ENCODE measurements around the gene DVL3. TPM values are rescaled to one million over a fixed set of nuclear protein-coding genes. Genes with fewer than 3 reads are reported as not detected.
"Not testable (repeated sequence)": the region's sequence is repeated elsewhere in the genome, so short reads cannot be mapped to it uniquely, and the experiment has no call there.

Gene DVL3
- total RNA-seq, 2 donors from 2014 or later, result 50.5 to 102 TPM

DNA sequence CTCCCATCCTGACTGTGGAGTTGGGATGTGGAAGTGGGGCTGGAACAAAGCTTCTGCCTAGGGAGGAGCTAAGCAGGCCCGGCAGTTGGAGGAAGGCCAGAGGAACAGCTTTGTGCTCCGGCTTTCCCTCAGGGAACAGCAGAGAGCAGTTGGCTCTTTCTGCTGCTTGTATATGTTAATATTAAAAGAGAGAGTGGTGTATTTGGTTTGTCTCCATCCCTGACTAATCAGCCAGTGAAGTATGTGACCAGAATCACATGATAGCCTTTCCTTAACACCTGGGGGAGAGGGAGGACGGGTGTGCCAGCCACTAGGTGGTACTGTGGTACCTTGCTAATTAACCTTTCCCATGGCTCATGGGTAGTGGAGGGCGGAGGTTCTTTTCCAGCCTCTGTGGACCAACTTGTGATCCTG is 10.1 kb upstream of the DVL3 start:
- ATAC-seq (ENCODE audit: insufficient number of reproducible peaks, low FRiP score, low read depth) (no peak), DNase-seq (ENCODE audit: low spot score) (no peak)
- Histone ChIP-seq H3K36me3 (peaks cover 57% of the 10 kb centered on the region), H3K27me3 (replicated peaks; ENCODE audit: insufficient read depth) (no peaks in the 10 kb centered on the region), H3K4me1 (ENCODE audit: control insufficient read depth in 1 of 2, low read depth in 2 of 2) (no peaks in the 10 kb centered on the region), H3K9me3 (no peaks in the 10 kb centered on the region), H3K27ac (no peak overlapping the region), H3K4me3 (no peak overlapping the region)
- no peak for TF ChIP-seq CTCF (IDR thresholded peaks at IDR 0.05)

- no peaks in the 10 kb centered on the region for H3K4me1 ChIP-seq (ENCODE audit: control insufficient read depth in 1 of 2, low read depth in 2 of 2)
- no peak for TF ChIP-seq CTCF (IDR thresholded peaks at IDR 0.05)
- no peak overlapping the region for H3K4me3 ChIP-seq
- no peaks in the 10 kb centered on the region for H3K27me3 ChIP-seq (replicated peaks; ENCODE audit: insufficient read depth)
- ATAC-seq (ENCODE audit: insufficient number of reproducible peaks, low FRiP score, low read depth), result no peak
- no peak for DNase-seq (ENCODE audit: low spot score)
- H3K27ac ChIP-seq, result no peak overlapping the region
- H3K9me3 ChIP-seq, result no peaks in the 10 kb centered on the region
- H3K36me3 ChIP-seq, result peaks cover 52% of the 10 kb centered on the region
These were observed 9.4 kb upstream of the DVL3 start for GRCh38 chr3:184145751-184146270.

DNA sequence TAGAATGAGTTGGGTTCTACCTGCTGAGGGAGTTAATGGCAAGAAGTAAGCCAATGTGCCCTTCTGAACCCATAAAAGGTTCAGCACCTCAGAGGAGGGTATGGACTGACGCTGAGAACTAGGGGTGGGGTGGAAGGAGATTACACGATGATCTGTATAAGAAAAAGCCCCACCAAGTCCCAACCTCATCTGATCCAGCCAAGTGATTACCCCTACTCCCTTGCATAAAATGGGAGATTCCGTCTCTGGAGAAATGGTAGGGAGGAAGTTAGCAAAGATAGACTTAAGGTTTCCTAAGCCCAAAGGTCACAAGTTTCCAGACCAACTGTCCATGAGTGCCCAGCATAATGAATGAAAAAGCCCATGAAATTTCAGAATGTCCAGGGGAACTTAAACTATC is 7.1 kb upstream of the DVL3 start:
- TF ChIP-seq CTCF (IDR thresholded peaks at IDR 0.05), result no peak
- no peak overlapping the region for H3K27ac ChIP-seq
- no peak overlapping the region for H3K4me3 ChIP-seq
- no peak for ATAC-seq (ENCODE audit: insufficient number of reproducible peaks, low FRiP score, low read depth)
- H3K9me3 ChIP-seq, result no peaks in the 10 kb centered on the region
- no peak for DNase-seq (ENCODE audit: low spot score)
- no peaks in the 10 kb centered on the region for H3K27me3 ChIP-seq (replicated peaks; ENCODE audit: insufficient read depth)
- no peaks in the 10 kb centered on the region for H3K4me1 ChIP-seq (ENCODE audit: control insufficient read depth in 1 of 2, low read depth in 2 of 2)
- peaks cover 31% of the 10 kb centered on the region for H3K36me3 ChIP-seq

GRCh38 chr3:184149123-184149522 is 6.1 kb upstream of the DVL3 start:
- Histone ChIP-seq H3K27ac (no peak overlapping the region), H3K4me1 (ENCODE audit: control insufficient read depth in 1 of 2, low read depth in 2 of 2) (peaks cover under 1 to 6% of the 10 kb centered on the region in 2 donors), H3K4me3 (no peak overlapping the region), H3K9me3 (no peaks in the 10 kb centered on the region), H3K36me3 (peaks cover 20% of the 10 kb centered on the region), H3K27me3 (replicated peaks; ENCODE audit: insufficient read depth) (no peaks in the 10 kb centered on the region)
- DNase-seq (ENCODE audit: low spot score) (no peak), ATAC-seq (ENCODE audit: insufficient number of reproducible peaks, low FRiP score, low read depth) (no peak)
- TF ChIP-seq CTCF (IDR thresholded peaks at IDR 0.05), result no peak

DNA sequence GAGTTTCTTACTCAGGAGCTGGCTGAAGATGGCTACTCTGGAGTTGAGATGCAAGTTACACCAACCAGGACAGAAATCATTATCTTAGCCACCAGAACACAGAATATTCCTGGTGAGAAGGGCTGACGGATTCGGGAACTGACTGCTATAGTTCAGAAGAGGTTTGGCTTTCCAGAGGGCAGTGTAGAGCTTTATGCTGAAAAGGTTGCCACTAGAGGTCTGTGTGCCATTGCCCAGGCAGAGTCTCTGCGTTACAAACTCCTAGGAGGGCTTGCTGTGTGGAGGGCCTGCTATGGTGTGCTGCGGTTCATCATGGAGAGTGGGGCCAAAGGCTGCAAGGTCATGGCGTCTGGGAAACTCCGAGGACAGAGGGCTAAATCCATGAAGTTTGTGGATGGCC is 5.4 kb upstream of the DVL3 start:
- ATAC-seq (ENCODE audit: insufficient number of reproducible peaks, low FRiP score, low read depth); H3K4me3 ChIP-seq; DNase-seq (ENCODE audit: low spot score); H3K27ac ChIP-seq; H3K9me3 ChIP-seq; H3K27me3 ChIP-seq (replicated peaks; ENCODE audit: insufficient read depth): not testable (repeated sequence)
- peaks cover 14% of the 10 kb centered on the region for H3K36me3 ChIP-seq
- peaks cover 7 to 12% of the 10 kb centered on the region in 2 donors for H3K4me1 ChIP-seq (ENCODE audit: control insufficient read depth in 1 of 2, low read depth in 2 of 2)

Measured in thoracic aorta (tissue), 2 donors.